Omental fat pad (tissue), 4 donors: ENCODE measurements around the gene DNAJC1. TPM values are rescaled to one million over a fixed set of nuclear protein-coding genes. Genes with fewer than 3 reads are reported as not detected.
"Not testable (repeated sequence)": the region's sequence is repeated elsewhere in the genome, so short reads cannot be mapped to it uniquely, and the experiment has no call there.

Source experiments
- ATAC-seq: fragments of 150-250 bp; one replicate; pipeline ENCODE4 v1.9.1; 2016; ENCODE audit warnings: mild to moderate bottlenecking, moderate library complexity; ENCODE audit not compliant: low FRiP score
- DNase-seq: peaks from one replicate; pipeline ENCODE4 v3.0.0-alpha.2; 2019; ENCODE audit warnings: low spot score
- total RNA-seq, 4 donors: library from RNA; depleted of rRNA; stranded (reverse); fragments of >200 nt; gene quantifications; one replicate each; pipeline ENCODE4 v1.1.0, GENCODE V29; 2016
- TF ChIP-seq, protein P1 (sequence below), 3 donors: fragments of 450-650 bp; IDR thresholded peaks; one replicate each; pipeline ENCODE4 v1.5.1; 2016 to 2017; ENCODE audit warnings: antibody characterized with exemption in 3 of 3, mild to moderate bottlenecking in 3 of 3, moderate library complexity in 2 of 3

Gene DNAJC1
- total RNA-seq, 4 donors from 2014 or later, result 69.5 to 119 (median 89.8) TPM

DNA sequence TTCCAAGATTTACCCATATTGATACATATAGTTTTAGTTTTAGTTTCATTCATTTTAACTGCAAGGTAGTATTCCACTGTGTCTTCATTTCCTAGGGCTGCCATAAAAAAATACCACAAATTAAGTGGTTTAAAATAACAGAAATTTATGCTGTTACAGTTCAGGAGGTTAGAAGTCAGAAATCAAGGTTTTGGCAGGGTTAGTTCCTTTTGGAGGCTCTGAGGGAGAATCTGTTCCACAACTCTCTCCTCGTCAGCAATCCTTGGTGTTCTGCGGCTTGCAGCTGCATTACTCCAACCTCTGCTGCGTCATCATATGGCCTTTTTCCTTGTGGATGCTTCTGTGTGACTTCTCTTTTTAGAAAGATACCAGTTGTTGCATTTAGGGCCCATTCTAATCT is 176.2 kb downstream of the DNAJC1 start:
- DNase-seq (no peak), ATAC-seq (no peak)
- TF ChIP-seq, protein P1, sequence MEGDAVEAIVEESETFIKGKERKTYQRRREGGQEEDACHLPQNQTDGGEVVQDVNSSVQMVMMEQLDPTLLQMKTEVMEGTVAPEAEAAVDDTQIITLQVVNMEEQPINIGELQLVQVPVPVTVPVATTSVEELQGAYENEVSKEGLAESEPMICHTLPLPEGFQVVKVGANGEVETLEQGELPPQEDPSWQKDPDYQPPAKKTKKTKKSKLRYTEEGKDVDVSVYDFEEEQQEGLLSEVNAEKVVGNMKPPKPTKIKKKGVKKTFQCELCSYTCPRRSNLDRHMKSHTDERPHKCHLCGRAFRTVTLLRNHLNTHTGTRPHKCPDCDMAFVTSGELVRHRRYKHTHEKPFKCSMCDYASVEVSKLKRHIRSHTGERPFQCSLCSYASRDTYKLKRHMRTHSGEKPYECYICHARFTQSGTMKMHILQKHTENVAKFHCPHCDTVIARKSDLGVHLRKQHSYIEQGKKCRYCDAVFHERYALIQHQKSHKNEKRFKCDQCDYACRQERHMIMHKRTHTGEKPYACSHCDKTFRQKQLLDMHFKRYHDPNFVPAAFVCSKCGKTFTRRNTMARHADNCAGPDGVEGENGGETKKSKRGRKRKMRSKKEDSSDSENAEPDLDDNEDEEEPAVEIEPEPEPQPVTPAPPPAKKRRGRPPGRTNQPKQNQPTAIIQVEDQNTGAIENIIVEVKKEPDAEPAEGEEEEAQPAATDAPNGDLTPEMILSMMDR (IDR thresholded peaks at IDR 0.05), result no peak

DNA sequence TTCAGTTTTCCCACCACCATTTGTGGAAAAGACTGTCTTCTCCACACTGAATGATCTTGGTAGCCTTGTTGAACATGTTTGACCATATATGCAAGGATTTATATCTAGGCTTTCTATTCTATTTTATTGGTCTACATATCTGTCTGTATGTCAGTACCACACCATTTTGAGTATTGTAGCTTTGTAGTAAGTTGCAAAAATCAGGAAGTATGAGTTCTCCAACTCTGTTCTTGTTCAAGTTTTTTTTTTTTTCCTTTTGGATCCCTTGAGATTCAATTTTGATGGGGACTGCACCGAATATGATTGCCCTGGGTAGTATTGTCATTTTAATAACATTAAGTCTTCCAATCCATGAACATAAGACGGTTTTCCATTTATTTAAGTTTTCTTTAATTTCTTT is 176.8 kb downstream of the DNAJC1 start:
- TF ChIP-seq, protein P1 (IDR thresholded peaks at IDR 0.05), result no peak
- ATAC-seq (no peak), DNase-seq (no peak)

DNA sequence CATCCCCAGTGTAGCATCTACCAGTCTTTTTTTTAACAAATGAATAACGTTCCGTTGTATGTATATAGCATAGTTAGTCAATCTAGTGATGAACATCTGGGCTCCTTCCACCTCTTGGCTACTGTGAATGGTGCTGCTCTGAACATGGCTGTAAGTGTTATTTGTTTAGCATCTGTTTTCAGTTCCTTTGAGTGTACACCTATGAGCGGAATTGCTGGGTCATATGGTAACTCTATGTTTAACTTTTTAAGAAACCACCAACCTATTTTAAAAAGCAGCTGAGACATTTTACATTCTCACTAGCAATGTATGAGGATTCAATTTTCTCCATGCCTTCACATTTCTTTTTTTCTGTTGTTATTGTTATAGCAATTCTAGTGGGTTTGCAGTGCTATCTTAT is 178.2 kb downstream of the DNAJC1 start:
- DNase-seq (no peak), ATAC-seq (no peak)
- TF ChIP-seq, protein P1 (IDR thresholded peaks at IDR 0.05), result no peak

DNA sequence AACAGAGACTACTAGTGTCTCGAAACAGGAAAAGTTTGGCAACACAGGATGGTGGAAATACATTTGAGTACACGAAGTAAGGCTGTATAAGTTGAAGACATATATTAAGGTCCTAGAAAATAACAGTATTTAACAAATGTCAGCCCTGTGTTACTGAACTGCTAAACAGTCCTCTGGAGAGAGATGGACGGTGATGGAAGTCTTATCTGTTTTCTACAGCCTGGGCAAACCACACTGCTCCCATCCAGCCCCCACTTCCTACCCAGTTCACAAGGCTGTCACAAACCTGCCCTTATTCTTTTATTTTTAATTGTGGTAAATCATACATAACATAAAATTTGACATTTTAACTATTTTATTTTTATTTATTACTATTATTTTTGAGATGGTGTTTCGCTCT is 179.1 kb downstream of the DNAJC1 start:
- TF ChIP-seq, protein P1 (IDR thresholded peaks at IDR 0.05), result no peak
- ATAC-seq (no peak), DNase-seq (no peak)

DNA sequence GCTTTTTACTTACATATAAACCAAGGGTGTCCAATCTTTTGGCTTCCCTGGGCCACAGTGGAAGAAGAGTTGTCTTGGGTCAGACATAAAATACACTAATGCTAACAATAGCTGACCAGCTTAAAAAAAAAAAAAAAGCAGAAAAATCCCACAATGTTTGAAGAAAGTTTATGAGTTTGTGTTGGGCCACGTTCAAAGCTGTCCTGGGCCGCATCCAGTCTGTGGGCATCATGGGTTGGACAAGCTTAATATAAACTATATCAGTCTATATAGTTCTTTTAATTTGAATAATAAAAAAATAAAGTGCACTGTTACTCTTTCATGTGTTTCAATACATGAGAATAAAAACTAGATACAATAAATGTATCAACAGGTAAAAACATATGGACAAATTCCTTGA is 179.9 kb downstream of the DNAJC1 start:
- DNase-seq (no peak), ATAC-seq (no peak)
- TF ChIP-seq, protein P1 (IDR thresholded peaks at IDR 0.05), result no peak

DNA sequence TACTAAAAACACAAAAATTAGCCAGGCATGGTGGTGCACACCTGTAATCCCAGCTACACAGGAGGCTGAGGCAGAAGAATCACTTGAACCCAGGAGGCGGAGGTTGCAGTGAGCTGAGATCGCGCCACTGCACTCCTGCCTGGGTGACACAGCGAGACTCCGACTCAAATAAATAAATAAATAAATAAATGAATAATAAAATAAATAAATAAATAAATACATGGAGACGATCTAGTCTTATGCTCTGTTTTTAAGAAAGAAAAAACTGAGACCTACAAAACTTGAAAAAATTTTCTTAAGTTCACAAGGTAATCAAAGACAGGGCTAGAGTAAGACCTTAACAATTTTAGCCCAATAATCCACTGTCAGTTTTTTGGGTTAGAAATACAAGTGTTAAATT is 181.3 kb downstream of the DNAJC1 start:
- ATAC-seq, result not testable (repeated sequence)

DNA sequence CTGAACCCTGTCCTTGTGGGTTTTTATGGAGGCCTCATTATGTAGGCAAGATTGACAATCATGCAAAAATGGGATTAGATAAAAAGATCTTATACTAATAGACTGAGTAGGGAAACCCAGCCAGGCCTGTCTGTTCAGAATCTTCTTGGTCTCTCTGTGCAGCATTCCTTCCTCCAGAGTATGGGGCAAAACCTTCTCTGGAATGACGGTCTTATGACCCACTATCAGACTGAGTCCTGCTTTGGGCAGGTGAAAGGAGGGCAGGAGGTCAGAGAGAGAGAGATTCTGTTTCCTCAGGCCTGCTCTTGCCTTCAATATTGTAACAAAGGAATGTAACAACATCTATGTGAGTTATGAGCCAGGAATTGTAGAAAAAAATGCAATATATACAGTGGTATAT is 182.6 kb downstream of the DNAJC1 start:
- TF ChIP-seq, protein P1 (IDR thresholded peaks at IDR 0.05), result no peak
- no peak for ATAC-seq
- no peak for DNase-seq

More for the DNA sequence above, 181.3 kb downstream of the DNAJC1 start:
- not testable (repeated sequence) for DNase-seq

DNA sequence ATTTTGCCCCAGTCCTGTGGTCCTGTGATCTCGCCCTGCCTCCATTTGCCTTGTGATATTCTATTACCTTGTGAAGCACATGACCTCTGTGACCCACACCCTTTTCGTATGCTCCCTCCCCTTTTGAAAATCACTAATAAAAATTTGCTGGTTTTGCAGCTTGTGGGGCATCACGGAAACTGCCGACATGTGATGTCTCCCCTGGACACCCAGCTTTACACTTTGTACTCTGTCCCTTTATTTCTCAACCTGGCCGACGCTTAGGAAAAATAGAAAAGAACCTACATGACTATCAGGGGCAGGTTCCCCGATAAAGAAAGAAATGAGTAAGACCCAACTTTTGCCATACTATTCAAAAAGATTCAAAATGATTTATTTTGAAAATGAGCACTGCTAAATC is 185.1 kb downstream of the DNAJC1 start:
- ATAC-seq, DNase-seq: not testable (repeated sequence)
